Measurements from ENCODE around the gene EDARADD. TPM values are rescaled to one million over a fixed set of nuclear protein-coding genes. Genes with fewer than 3 reads are reported as not detected.
"Not testable (repeated sequence)": the region's sequence is repeated elsewhere in the genome, so short reads cannot be mapped to it uniquely, and the experiment has no call there.

EDARADD gene
- total and polyA plus RNA-seq, 8 donors, result 0.73 to 7.5 (median 4.5) TPM

GRCh38 chr1:236458996-236459395 is 64.9 kb downstream of the EDARADD start:
- no peaks in the 10 kb centered on the region for H3K4me1 ChIP-seq
- intact Hi-C loops (cut with DNase I), result no loop called here
- no peak for TF ChIP-seq CTCF (IDR thresholded peaks at IDR 0.05)
- H3K27ac ChIP-seq, result no peak overlapping the region
- no peaks in the 10 kb centered on the region for H3K27me3 ChIP-seq
- ATAC-seq (no peak), DNase-seq (no peak)
- H3K9me3 ChIP-seq, result no peaks in the 10 kb centered on the region
- no peak overlapping the region for H3K4me3 ChIP-seq
- no peaks in the 10 kb centered on the region for H3K36me3 ChIP-seq

- H3K9me3 ChIP-seq, result no peaks in the 10 kb centered on the region
- H3K4me1 ChIP-seq, result no peaks in the 10 kb centered on the region
- ATAC-seq (no peak), DNase-seq (no peak)
- intact Hi-C loops (cut with DNase I), result no loop called here
- no peak for TF ChIP-seq CTCF (IDR thresholded peaks at IDR 0.05)
- H3K27me3 ChIP-seq, result no peaks in the 10 kb centered on the region
- no peaks in the 10 kb centered on the region for H3K36me3 ChIP-seq
- H3K27ac ChIP-seq, result no peak overlapping the region
- H3K4me3 ChIP-seq, result no peak overlapping the region
Observed at GRCh38 chr1:236460103-236460502, 66.0 kb downstream of the EDARADD start.

- H3K27ac ChIP-seq; H3K27me3 ChIP-seq; H3K4me1 ChIP-seq; H3K9me3 ChIP-seq; H3K4me3 ChIP-seq; ATAC-seq; DNase-seq; intact Hi-C loops (cut with DNase I); H3K36me3 ChIP-seq: not testable (repeated sequence)
Observed at GRCh38 chr1:236464197-236464596, 70.1 kb downstream of the EDARADD start.

GRCh38 chr1:236465231-236465958 is 71.3 kb downstream of the EDARADD start:
- ATAC-seq (no peak), DNase-seq (no peak)
- Histone ChIP-seq H3K36me3 (no peaks in the 10 kb centered on the region), H3K4me3 (no peak overlapping the region), H3K27ac (no peak overlapping the region), H3K9me3 (no peaks in the 10 kb centered on the region), H3K4me1 (no peaks in the 10 kb centered on the region), H3K27me3 (no peaks in the 10 kb centered on the region)
- intact Hi-C loops (cut with DNase I), result no loop called here
- TF ChIP-seq CTCF (IDR thresholded peaks at IDR 0.05), result no peak

GRCh38 chr1:236465959-236466303 is 71.8 kb downstream of the EDARADD start:
- ATAC-seq (no peak), DNase-seq (no peak)
- Histone ChIP-seq H3K36me3 (no peaks in the 10 kb centered on the region), H3K4me1 (no peaks in the 10 kb centered on the region), H3K9me3 (no peaks in the 10 kb centered on the region), H3K4me3 (no peak overlapping the region), H3K27ac (no peak overlapping the region), H3K27me3 (no peaks in the 10 kb centered on the region)
- intact Hi-C loops (cut with DNase I), result no loop called here
- TF ChIP-seq CTCF (IDR thresholded peaks at IDR 0.05), result no peak

GRCh38 chr1:236467327-236467641 is 73.2 kb downstream of the EDARADD start:
- ATAC-seq, result no peak
- H3K27ac ChIP-seq, result no peak overlapping the region
- H3K27me3 ChIP-seq, result no peaks in the 10 kb centered on the region
- intact Hi-C loops (cut with DNase I), result no loop called here
- no peak for TF ChIP-seq CTCF (IDR thresholded peaks at IDR 0.05)
- H3K4me1 ChIP-seq, result no peaks in the 10 kb centered on the region
- no peaks in the 10 kb centered on the region for H3K9me3 ChIP-seq
- DNase-seq, result no peak
- no peak overlapping the region for H3K4me3 ChIP-seq
- H3K36me3 ChIP-seq, result no peaks in the 10 kb centered on the region

Measured in left lung (tissue), 10 donors.